ENCODE data around the gene STPG2. TPM values are rescaled to one million over a fixed set of nuclear protein-coding genes. Genes with fewer than 3 reads are reported as not detected.

Gene STPG2
- total RNA-seq, 1 donor from 2014 or later: 1.1 TPM

- H3K4me3 Mint-ChIP-seq (ENCODE audit: low read depth): no peak overlapping the region
- no peak for DNase-seq (ENCODE audit: low spot score, unreplicated experiment)
- no peaks in the 10 kb centered on the region for H3K27me3 Mint-ChIP-seq
- H3K9me3 Mint-ChIP-seq (ENCODE audit: low read depth): peaks cover 5% of the 10 kb centered on the region
- no peak overlapping the region for H3K27ac Mint-ChIP-seq
- H3K4me1 Mint-ChIP-seq (ENCODE audit: low read depth): no peaks in the 10 kb centered on the region
- H3K36me3 Mint-ChIP-seq (ENCODE audit: insufficient read depth): no peaks in the 10 kb centered on the region
- no peak for TF ChIP-seq CTCF (IDR thresholded peaks at IDR 0.05; ENCODE audit: unreplicated experiment)
Measured at GRCh38 chr4:97879942-97880341, 263.3 kb downstream of the STPG2 start.

GRCh38 chr4:97868097-97868496 lies 275.2 kb downstream of the STPG2 start:
- TF ChIP-seq CTCF (IDR thresholded peaks at IDR 0.05; ENCODE audit: unreplicated experiment): no peak
- H3K27me3 Mint-ChIP-seq: no peaks in the 10 kb centered on the region
- no peaks in the 10 kb centered on the region for H3K36me3 Mint-ChIP-seq (ENCODE audit: insufficient read depth)
- H3K4me3 Mint-ChIP-seq (ENCODE audit: low read depth): no peak overlapping the region
- H3K27ac Mint-ChIP-seq: no peak overlapping the region
- H3K9me3 Mint-ChIP-seq (ENCODE audit: low read depth): peaks cover 6% of the 10 kb centered on the region
- no peak for DNase-seq (ENCODE audit: low spot score, unreplicated experiment)
- H3K4me1 Mint-ChIP-seq (ENCODE audit: low read depth): peaks cover 17% of the 10 kb centered on the region

GRCh38 chr4:97867557-97868091 lies 275.7 kb downstream of the STPG2 start:
- Mint-ChIP-seq H3K36me3 (ENCODE audit: insufficient read depth) (no peaks in the 10 kb centered on the region), H3K4me1 (ENCODE audit: low read depth) (peaks cover 17% of the 10 kb centered on the region), H3K27ac (no peak overlapping the region), H3K9me3 (ENCODE audit: low read depth) (peaks cover 11% of the 10 kb centered on the region), H3K27me3 (no peaks in the 10 kb centered on the region), H3K4me3 (ENCODE audit: low read depth) (no peak overlapping the region)
- no peak for DNase-seq (ENCODE audit: low spot score, unreplicated experiment)
- TF ChIP-seq CTCF (IDR thresholded peaks at IDR 0.05; ENCODE audit: unreplicated experiment): no peak

- Mint-ChIP-seq H3K4me3 (ENCODE audit: low read depth) (no peak overlapping the region), H3K9me3 (ENCODE audit: low read depth) (peaks cover 17% of the 10 kb centered on the region), H3K36me3 (ENCODE audit: insufficient read depth) (peaks cover 1% of the 10 kb centered on the region), H3K27me3 (no peaks in the 10 kb centered on the region), H3K27ac (no peak overlapping the region), H3K4me1 (ENCODE audit: low read depth) (peaks cover 17% of the 10 kb centered on the region)
- peak; percentile 12 for DNase-seq (ENCODE audit: low spot score, unreplicated experiment)
- no peak for TF ChIP-seq CTCF (IDR thresholded peaks at IDR 0.05; ENCODE audit: unreplicated experiment)
Measured at GRCh38 chr4:97866821-97867556, 276.3 kb downstream of the STPG2 start.

GRCh38 chr4:97851115-97851514 lies 292.2 kb downstream of the STPG2 start:
- no peaks in the 10 kb centered on the region for H3K27me3 Mint-ChIP-seq
- no peaks in the 10 kb centered on the region for H3K36me3 Mint-ChIP-seq (ENCODE audit: insufficient read depth)
- H3K4me1 Mint-ChIP-seq (ENCODE audit: low read depth): no peaks in the 10 kb centered on the region
- H3K9me3 Mint-ChIP-seq (ENCODE audit: low read depth): no peaks in the 10 kb centered on the region
- no peak overlapping the region for H3K4me3 Mint-ChIP-seq (ENCODE audit: low read depth)
- no peak for DNase-seq (ENCODE audit: low spot score, unreplicated experiment)
- H3K27ac Mint-ChIP-seq: no peak overlapping the region
- no peak for TF ChIP-seq CTCF (IDR thresholded peaks at IDR 0.05; ENCODE audit: unreplicated experiment)

Measured in progenitor cell of endocrine pancreas (in vitro differentiated cells).